Colonic mucosa (tissue), 4 donors: ENCODE data around the gene CFAP74. TPM values are rescaled to one million over a fixed set of nuclear protein-coding genes. Genes with fewer than 3 reads are reported as not detected.

Experiments used
- DNase-seq: peaks from one replicate; pipeline ENCODE4 v3.0.0-alpha.2; 2020
- H3K27ac ChIP-seq: fragments of 200-600 bp; one replicate; pipeline ENCODE4 v1.8.0; 2021
- H3K27me3 ChIP-seq: fragments of 200-600 bp; one replicate; pipeline ENCODE4 v1.8.0; 2021
- H3K36me3 ChIP-seq: fragments of 200-600 bp; one replicate; pipeline ENCODE4 v1.8.0; 2021
- H3K4me1 ChIP-seq: fragments of 200-600 bp; one replicate; pipeline ENCODE4 v1.8.0; 2021; ENCODE audit warnings: mild to moderate bottlenecking
- H3K4me3 ChIP-seq: fragments of 200-600 bp; one replicate; pipeline ENCODE4 v1.8.0; 2021
- H3K9ac ChIP-seq, 2 donors: one replicate each; pipeline ENCODE4 v1.7.0; 2013; ENCODE audit warnings: control low read depth in 2 of 2, low read depth in 2 of 2, low read length in 2 of 2
- H3K9me3 ChIP-seq: fragments of 200-600 bp; one replicate; pipeline ENCODE4 v1.8.0; 2021
- intact Hi-C: fragments of 100-400 bp; cut with DNase I; formaldehyde crosslinking; loops from one replicate; pipeline ENCODE4 v1.14.1; 2022
- total RNA-seq, 2 donors: library from RNA; stranded (reverse); fragmentation: NEBNext Ultra II Directional in 1 of 2; extraction: Animal tissue kit (Norgen Biotek cat#: 25700) in 1 of 2; gene quantifications; one replicate each; pipeline ENCODE4 v1.2.1, GENCODE V29; 2021
- TF ChIP-seq, protein P1 (sequence below): fragments of 200-600 bp; IDR thresholded peaks from one replicate; pipeline ENCODE4 v1.8.0; 2022; ENCODE audit warnings: antibody characterized with exemption, mild to moderate bottlenecking
- donor health status: healthy.
- donor health status: DM: no; HTN: no; CAD: no.
- donor health status: DM: no; HTN: no; CAD: no.

Gene CFAP74
- total RNA-seq, 2 donors from 2014 or later: 0.10 to 0.16 TPM

DNA sequence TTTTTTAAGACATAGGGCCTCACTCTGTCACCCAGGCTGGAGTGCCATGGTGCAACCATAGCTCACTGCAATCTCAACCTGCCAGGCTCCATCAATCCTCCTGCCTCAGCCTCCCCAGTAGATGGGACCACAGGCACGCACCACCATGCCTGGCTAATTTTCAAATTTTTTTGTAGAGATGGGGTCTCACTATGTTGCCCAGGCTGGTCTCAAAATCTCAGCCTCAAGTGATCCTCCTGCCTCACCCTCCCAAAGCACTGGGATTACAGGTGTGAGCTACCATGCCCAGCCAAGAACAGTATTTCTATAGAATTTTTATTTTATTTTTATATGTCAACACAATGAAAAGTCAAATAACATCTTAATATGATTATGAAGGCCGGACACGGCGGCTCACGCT, 123.6 kb downstream of the CFAP74 start:
- no peak overlapping the region for H3K9ac ChIP-seq
- intact Hi-C loops: no loop called here
- H3K27me3 ChIP-seq: no peaks in the 10 kb centered on the region
- no peak overlapping the region for H3K4me3 ChIP-seq
- TF ChIP-seq, protein P1, sequence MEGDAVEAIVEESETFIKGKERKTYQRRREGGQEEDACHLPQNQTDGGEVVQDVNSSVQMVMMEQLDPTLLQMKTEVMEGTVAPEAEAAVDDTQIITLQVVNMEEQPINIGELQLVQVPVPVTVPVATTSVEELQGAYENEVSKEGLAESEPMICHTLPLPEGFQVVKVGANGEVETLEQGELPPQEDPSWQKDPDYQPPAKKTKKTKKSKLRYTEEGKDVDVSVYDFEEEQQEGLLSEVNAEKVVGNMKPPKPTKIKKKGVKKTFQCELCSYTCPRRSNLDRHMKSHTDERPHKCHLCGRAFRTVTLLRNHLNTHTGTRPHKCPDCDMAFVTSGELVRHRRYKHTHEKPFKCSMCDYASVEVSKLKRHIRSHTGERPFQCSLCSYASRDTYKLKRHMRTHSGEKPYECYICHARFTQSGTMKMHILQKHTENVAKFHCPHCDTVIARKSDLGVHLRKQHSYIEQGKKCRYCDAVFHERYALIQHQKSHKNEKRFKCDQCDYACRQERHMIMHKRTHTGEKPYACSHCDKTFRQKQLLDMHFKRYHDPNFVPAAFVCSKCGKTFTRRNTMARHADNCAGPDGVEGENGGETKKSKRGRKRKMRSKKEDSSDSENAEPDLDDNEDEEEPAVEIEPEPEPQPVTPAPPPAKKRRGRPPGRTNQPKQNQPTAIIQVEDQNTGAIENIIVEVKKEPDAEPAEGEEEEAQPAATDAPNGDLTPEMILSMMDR: no peak
- DNase-seq: no peak
- H3K9me3 ChIP-seq: no peaks in the 10 kb centered on the region
- H3K4me1 ChIP-seq: peaks cover 24% of the 10 kb centered on the region
- no peaks in the 10 kb centered on the region for H3K36me3 ChIP-seq
- H3K27ac ChIP-seq: no peak overlapping the region

DNA sequence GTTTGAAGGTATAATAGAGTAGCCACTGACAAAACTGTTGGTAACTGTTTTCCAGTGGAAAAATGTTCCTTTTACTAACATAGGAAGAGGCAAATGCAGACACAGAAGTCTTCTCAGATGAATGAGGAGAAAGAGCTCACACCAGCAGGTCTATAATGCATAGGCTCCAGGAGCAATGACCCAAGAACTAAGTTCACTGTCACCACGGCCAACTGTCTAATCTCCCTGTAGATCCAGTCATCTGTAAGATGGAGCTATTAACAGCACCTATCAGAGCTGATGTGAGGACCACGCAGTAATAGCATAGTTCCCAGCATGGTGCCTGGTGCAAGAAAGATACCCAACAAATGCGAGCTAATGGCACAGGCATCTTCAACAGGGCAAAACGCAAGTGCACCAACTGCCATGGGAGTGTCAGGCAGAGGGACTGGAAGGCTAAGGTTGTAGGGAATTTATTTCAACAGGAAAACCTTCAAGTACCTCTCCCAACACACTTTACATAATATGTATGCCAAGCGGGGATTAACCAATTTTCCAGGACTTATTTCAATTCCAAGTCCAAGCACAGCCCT, 125.6 kb downstream of the CFAP74 start:
- DNase-seq: no peak
- no peak overlapping the region for H3K4me3 ChIP-seq
- H3K4me1 ChIP-seq: peaks cover 25% of the 10 kb centered on the region
- H3K9ac ChIP-seq: no peak overlapping the region
- intact Hi-C loops: no loop called here
- H3K27ac ChIP-seq: no peak overlapping the region
- H3K36me3 ChIP-seq: no peaks in the 10 kb centered on the region
- H3K9me3 ChIP-seq: no peaks in the 10 kb centered on the region
- no peaks in the 10 kb centered on the region for H3K27me3 ChIP-seq
- TF ChIP-seq, protein P1: no peak

DNA sequence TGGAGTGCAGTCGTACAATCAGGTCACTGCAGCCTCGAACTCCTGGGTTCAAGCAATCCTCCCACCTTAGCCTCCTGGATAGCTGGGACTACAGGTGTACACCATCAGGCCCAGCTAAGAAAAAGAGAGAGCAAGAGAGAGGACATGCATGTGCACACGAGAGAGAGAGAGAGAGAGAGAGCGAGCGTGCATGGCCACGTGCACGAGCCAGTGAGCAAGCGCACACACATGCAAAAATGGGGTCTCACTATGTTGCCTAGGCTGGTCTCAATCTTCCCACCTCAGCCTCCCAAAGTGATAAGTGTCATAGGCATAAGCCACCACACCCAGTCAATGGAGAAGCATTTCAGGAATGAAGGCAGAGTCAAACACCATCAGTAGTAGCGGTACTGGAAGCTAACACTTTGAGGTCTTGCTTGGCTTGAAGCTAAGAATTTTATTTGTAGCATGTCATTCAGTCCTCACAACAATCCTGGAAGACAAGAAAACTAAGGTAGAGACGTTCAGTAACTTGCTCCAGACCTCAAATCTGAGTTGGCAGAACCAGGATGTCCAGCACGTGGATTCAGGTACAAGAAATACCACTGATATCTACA, 127.2 kb downstream of the CFAP74 start:
- no peak for DNase-seq
- H3K36me3 ChIP-seq: no peaks in the 10 kb centered on the region
- no peaks in the 10 kb centered on the region for H3K27me3 ChIP-seq
- H3K4me1 ChIP-seq: peaks cover 26% of the 10 kb centered on the region
- no peak overlapping the region for H3K27ac ChIP-seq
- H3K9me3 ChIP-seq: no peaks in the 10 kb centered on the region
- H3K4me3 ChIP-seq: no peak overlapping the region
- intact Hi-C loops: no loop called here
- no peak overlapping the region for H3K9ac ChIP-seq
- TF ChIP-seq, protein P1: no peak

DNA sequence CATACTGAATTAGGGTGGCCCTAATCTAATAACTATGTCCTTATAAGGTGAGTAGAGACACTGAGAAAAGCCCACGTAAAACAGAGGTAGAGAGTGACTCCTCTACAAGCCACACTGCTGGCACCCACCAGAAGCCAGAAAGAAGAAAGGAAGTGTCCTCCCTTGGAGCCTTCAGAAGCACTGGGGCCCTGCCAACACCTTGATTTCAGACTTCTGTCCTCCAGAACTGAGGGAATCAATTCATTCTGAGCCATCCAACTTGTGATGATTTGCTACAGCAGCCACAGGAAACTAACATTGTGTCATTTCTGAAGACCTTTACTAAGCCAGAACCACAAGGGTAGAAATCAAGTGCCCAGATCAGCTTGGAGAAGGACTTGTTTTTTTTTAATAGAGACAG, 127.7 kb downstream of the CFAP74 start:
- Histone ChIP-seq H3K9me3 (no peaks in the 10 kb centered on the region), H3K36me3 (no peaks in the 10 kb centered on the region), H3K27me3 (no peaks in the 10 kb centered on the region), H3K9ac (no peak overlapping the region), H3K4me3 (no peak overlapping the region), H3K4me1 (peaks cover 22% of the 10 kb centered on the region), H3K27ac (no peak overlapping the region)
- no peak for DNase-seq
- TF ChIP-seq, protein P1: no peak
- intact Hi-C loops: no loop called here

DNA sequence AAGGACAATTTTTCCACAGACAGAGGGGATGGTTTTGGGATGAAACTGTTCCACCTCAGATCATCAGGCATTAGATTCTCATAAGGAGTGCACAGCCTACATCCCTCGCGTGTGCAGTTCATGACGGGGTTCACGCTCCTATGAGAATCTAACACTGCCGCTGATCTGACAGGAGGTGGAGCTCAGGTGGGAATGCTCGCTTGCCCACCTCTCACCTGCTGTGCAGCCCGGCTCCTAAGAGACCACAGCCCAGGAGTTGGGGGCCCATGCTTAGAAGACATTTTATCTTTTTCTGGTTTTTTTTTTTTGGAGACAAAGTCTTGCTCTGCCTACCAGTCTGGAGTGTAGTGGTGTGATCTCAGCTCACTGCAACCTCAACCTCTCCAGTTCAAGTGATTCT, 128.7 kb downstream of the CFAP74 start:
- H3K9ac ChIP-seq: no peak overlapping the region
- intact Hi-C loops: no loop called here
- no peak overlapping the region for H3K27ac ChIP-seq
- no peaks in the 10 kb centered on the region for H3K9me3 ChIP-seq
- no peaks in the 10 kb centered on the region for H3K36me3 ChIP-seq
- H3K4me1 ChIP-seq: peaks cover 14% of the 10 kb centered on the region
- H3K27me3 ChIP-seq: no peaks in the 10 kb centered on the region
- no peak overlapping the region for H3K4me3 ChIP-seq
- TF ChIP-seq, protein P1: no peak
- DNase-seq: no peak
